NOMO-1 treated with DMSO at 0.1 percent for 48 hours (cell line): Measurements from ENCODE around the gene PLAA.

Experiments
- DNase-seq: peaks from one replicate; lab custom pipeline; 2025; ENCODE audit not compliant: unreplicated experiment; lab: John Stamatoyannopoulos, UW

Gene PLAA

GRCh38 chr9:26946753-26947727, at the start of gene PLAA:
PLAA (minus strand) TSS chr9:26947242; CDS start chr9:26947045, 197 bp downstream.
- DNase-seq, result no peak

- DNase-seq, result no peak
Observed at GRCh38 chr9:26995810-26996209, 48.8 kb upstream of the PLAA start.

- DNase-seq, result no peak
Observed at GRCh38 chr9:26983340-26983739, 36.3 kb upstream of the PLAA start.

GRCh38 chr9:26975728-26976707, 29.0 kb upstream of the PLAA start:
- DNase-seq, result no peak

GRCh38 chr9:26974927-26975326, 27.9 kb upstream of the PLAA start:
- DNase-seq, result no peak

- DNase-seq, result no peak
Observed at GRCh38 chr9:26973989-26974388, 26.9 kb upstream of the PLAA start.

- DNase-seq, result no peak
Observed at GRCh38 chr9:26971721-26972120, 24.7 kb upstream of the PLAA start.

- no peak for DNase-seq
Observed at GRCh38 chr9:26956860-26957233, 9.8 kb upstream of the PLAA start.

GRCh38 chr9:26955921-26956859, 9.1 kb upstream of the PLAA start, which contains the start of gene IFT74:
IFT74 (plus strand) TSS chr9:26956412; CDS start chr9:26961968, 5,556 bp downstream.
- DNase-seq, result no peak

- DNase-seq, result no peak
Observed at GRCh38 chr9:26955222-26955903, 8.3 kb upstream of the PLAA start.

GRCh38 chr9:26954050-26954508, 7.0 kb upstream of the PLAA start:
- no peak for DNase-seq

GRCh38 chr9:26951794-26952193, 4.8 kb upstream of the PLAA start:
- no peak for DNase-seq

- no peak for DNase-seq
Observed at GRCh38 chr9:26950521-26950920, 3.5 kb upstream of the PLAA start.

- DNase-seq, result no peak
Observed at GRCh38 chr9:26949637-26950069, 2.6 kb upstream of the PLAA start.

- no peak for DNase-seq
Observed at GRCh38 chr9:26947736-26948135, 694 bp upstream of the PLAA start.

GRCh38 chr9:26945591-26945990, 1.5 kb downstream of the PLAA start:
- no peak for DNase-seq

GRCh38 chr9:26940779-26941178, 6.3 kb downstream of the PLAA start:
- DNase-seq, result no peak

GRCh38 chr9:26939955-26940711, 6.9 kb downstream of the PLAA start:
- no peak for DNase-seq

- no peak for DNase-seq
Observed at GRCh38 chr9:26937816-26938371, 9.1 kb downstream of the PLAA start.
